H9 (cell line): ENCODE data around the gene RNGTT. TPM values are rescaled to one million over a fixed set of nuclear protein-coding genes. Genes with fewer than 3 reads are reported as not detected.

Experiments
- DNase-seq: peaks from one replicate; pipeline ENCODE4 v3.0.0-alpha.2; 2017
- H2AFZ ChIP-seq: one replicate; pipeline ENCODE4 v1.6.1; 2013; ENCODE audit warnings: mild to moderate bottlenecking, low read length, control low read depth, moderate library complexity
- H2AK5ac ChIP-seq: 2 replicates; pipeline ENCODE4 v1.6.1; 2013; ENCODE audit warnings: low read length, control low read depth, mixed read lengths; ENCODE audit not compliant: insufficient read length
- H2BK120ac ChIP-seq: one replicate; pipeline ENCODE4 v1.6.1; 2013; ENCODE audit warnings: low read depth, mild to moderate bottlenecking, low read length, control low read depth, inconsistent platforms; ENCODE audit not compliant: poor library complexity, severe bottlenecking
- H2BK12ac ChIP-seq: 2 replicates; pipeline ENCODE4 v1.6.1; 2013; ENCODE audit warnings: low read length, control low read depth, mixed read lengths, low read depth; ENCODE audit not compliant: insufficient read length
- H2BK15ac ChIP-seq: 2 replicates; pipeline ENCODE4 v1.6.1; 2013; ENCODE audit warnings: low read depth, low read length, control low read depth
- H2BK20ac ChIP-seq: one replicate; pipeline ENCODE4 v1.6.1; 2013; ENCODE audit warnings: low read depth, mild to moderate bottlenecking, low read length, control low read depth, inconsistent platforms; ENCODE audit not compliant: poor library complexity, severe bottlenecking
- H2BK5ac ChIP-seq: 2 replicates; pipeline ENCODE4 v1.6.1; 2013; ENCODE audit warnings: low read length, control low read depth, mixed read lengths; ENCODE audit not compliant: insufficient read length
- H3K14ac ChIP-seq: 2 replicates; pipeline ENCODE4 v1.6.1; 2013; ENCODE audit warnings: low read length, control low read depth; ENCODE audit not compliant: insufficient read depth
- H3K18ac ChIP-seq: 2 replicates; pipeline ENCODE4 v1.6.1; 2013; ENCODE audit warnings: low read depth, mild to moderate bottlenecking, mixed read lengths, low read length, control low read depth; ENCODE audit not compliant: insufficient read length
- H3K23ac ChIP-seq: 2 replicates; pipeline ENCODE4 v1.6.1; 2013; ENCODE audit warnings: low read length, control low read depth, mixed read lengths, low read depth; ENCODE audit not compliant: insufficient read length
- H3K23me2 ChIP-seq: 2 replicates; pipeline ENCODE4 v1.6.1; 2013; ENCODE audit warnings: low read depth, mild to moderate bottlenecking, mixed read lengths, low read length, control low read depth; ENCODE audit not compliant: insufficient read length, poor library complexity, severe bottlenecking
- H3K27ac ChIP-seq: 2 replicates; pipeline ENCODE4 v1.5.1; 2013; ENCODE audit warnings: low read length, control low read depth, mixed read lengths, low read depth; ENCODE audit not compliant: insufficient read length
- H3K27me3 ChIP-seq: 2 replicates; pipeline ENCODE4 v1.6.1; 2013; ENCODE audit warnings: low read length, control low read depth, inconsistent platforms; ENCODE audit not compliant: insufficient read depth
- H3K4ac ChIP-seq: 2 replicates; pipeline ENCODE4 v1.6.1; 2013; ENCODE audit warnings: low read depth, mild to moderate bottlenecking, control low read depth, inconsistent platforms, low read length, moderate library complexity
- H3K4me1 ChIP-seq: 2 replicates; pipeline ENCODE4 v1.6.1; 2013; ENCODE audit warnings: low read length, control low read depth, inconsistent platforms; ENCODE audit not compliant: insufficient read depth
- H3K4me2 ChIP-seq: 2 replicates; pipeline ENCODE4 v1.6.1; 2013; ENCODE audit warnings: low read length, control low read depth, mixed read lengths; ENCODE audit not compliant: insufficient read length, insufficient read depth
- H3K56ac ChIP-seq: 2 replicates; pipeline ENCODE4 v1.6.1; 2013; ENCODE audit warnings: low read depth, mild to moderate bottlenecking, mixed read lengths, low read length, control low read depth; ENCODE audit not compliant: insufficient read length
- H3K79me1 ChIP-seq: 2 replicates; pipeline ENCODE4 v1.6.1; 2013; ENCODE audit warnings: low read depth, mild to moderate bottlenecking, moderate library complexity, low read length, control low read depth, inconsistent platforms; ENCODE audit not compliant: insufficient read depth, poor library complexity, severe bottlenecking
- H3K79me2 ChIP-seq: 2 replicates; pipeline ENCODE4 v1.6.1; 2013; ENCODE audit warnings: low read length, control low read depth, inconsistent platforms; ENCODE audit not compliant: insufficient read depth
- H3K9ac ChIP-seq: 2 replicates; pipeline ENCODE4 v1.6.1; 2013; ENCODE audit warnings: low read length, control low read depth, mixed read lengths; ENCODE audit not compliant: insufficient read length; ENCODE audit errors: extremely low read depth
- H3K9me3 ChIP-seq: one replicate; pipeline ENCODE4 v1.6.1; 2013; ENCODE audit warnings: low read depth, low read length, inconsistent platforms; ENCODE audit not compliant: control insufficient read depth
- H3T11ph ChIP-seq: one replicate; pipeline ENCODE4 v1.6.1; 2013; ENCODE audit warnings: mild to moderate bottlenecking, low read length, control low read depth, inconsistent platforms
- H4K20me1 ChIP-seq: one replicate; pipeline ENCODE4 v1.6.1; 2013; ENCODE audit not compliant: control insufficient read depth, insufficient read length, insufficient read depth
- H4K5ac ChIP-seq: 2 replicates; pipeline ENCODE4 v1.6.1; 2013; ENCODE audit warnings: low read depth, mild to moderate bottlenecking, mixed read lengths, low read length, control low read depth; ENCODE audit not compliant: insufficient read length
- H4K8ac ChIP-seq: replicated peaks from 2 replicates; pipeline ENCODE4 v1.6.1; 2013; ENCODE audit warnings: low read length, control low read depth, mixed read lengths, low read depth; ENCODE audit not compliant: insufficient read length
- H4K91ac ChIP-seq: 2 replicates; pipeline ENCODE4 v1.6.1; 2013; ENCODE audit warnings: low read depth, mild to moderate bottlenecking, moderate library complexity, mixed read lengths, low read length, control low read depth; ENCODE audit not compliant: insufficient read length
- H3K27ac Mint-ChIP-seq, 3 experiments: 2 replicates in 2 of 3; 3 replicates in 1 of 3; pipeline ENCODE4 v1.8.0; 2020 to 2021; ENCODE audit warnings: mixed read lengths in 3 of 3, mild to moderate bottlenecking in 1 of 3, moderate library complexity in 1 of 3
- H3K27me3 Mint-ChIP-seq: 2 replicates; pipeline ENCODE4 v1.8.0; 2021; ENCODE audit warnings: low read depth, mild to moderate bottlenecking, moderate library complexity, mixed read lengths
- H3K36me3 Mint-ChIP-seq, 3 experiments: 2 replicates in 2 of 3; 3 replicates in 1 of 3; pipeline ENCODE4 v1.8.0; 2020 to 2021; ENCODE audit warnings: low read depth in 3 of 3, mixed read lengths in 3 of 3; ENCODE audit not compliant: insufficient read depth in 1 of 3
- H3K4me1 Mint-ChIP-seq, 2 experiments: 2 replicates each; pipeline ENCODE4 v1.8.0; 2020; ENCODE audit warnings: mixed read lengths in 2 of 2
- H3K4me3 Mint-ChIP-seq, 2 experiments: 2 replicates in 1 of 2; 3 replicates in 1 of 2; pipeline ENCODE4 v1.8.0; 2020 to 2021; ENCODE audit warnings: mild to moderate bottlenecking in 2 of 2, mixed read lengths in 2 of 2, moderate library complexity in 1 of 2
- H3K9me3 Mint-ChIP-seq, 2 experiments: 2 replicates in 1 of 2; 3 replicates in 1 of 2; pipeline ENCODE4 v1.8.0; 2020; ENCODE audit warnings: mild to moderate bottlenecking in 2 of 2, mixed read lengths in 2 of 2, moderate library complexity in 1 of 2
- WGBS: extraction: QIAGEN DNeasy Blood & Tissue Kit; methylation state at CpG from one replicate; pipeline ENCODE4 v1.1.7; 2013; ENCODE audit warnings: missing lambda C conversion rate, low lambda C conversion rate, mixed read lengths; ENCODE audit not compliant: insufficient read length; ENCODE audit errors: extremely low coverage; 5-methylcytosine and 5-hydroxymethylcytosine counted together
- total RNA-seq: library from RNA; stranded (reverse); gene quantifications from 2 replicates; pipeline ENCODE4 v1.2.1, GENCODE V29; 2021
- TF ChIP-seq, protein P1 (sequence below): fragments of 200-600 bp; sonication (generic); conservative IDR thresholded peaks from 3 replicates; pipeline ENCODE4 v1.8.0; 2021; ENCODE audit warnings: antibody characterized with exemption, mild to moderate bottlenecking

RNGTT gene
- total RNA-seq, 1 experiment from 2014 or later = 20.5 TPM

DNA sequence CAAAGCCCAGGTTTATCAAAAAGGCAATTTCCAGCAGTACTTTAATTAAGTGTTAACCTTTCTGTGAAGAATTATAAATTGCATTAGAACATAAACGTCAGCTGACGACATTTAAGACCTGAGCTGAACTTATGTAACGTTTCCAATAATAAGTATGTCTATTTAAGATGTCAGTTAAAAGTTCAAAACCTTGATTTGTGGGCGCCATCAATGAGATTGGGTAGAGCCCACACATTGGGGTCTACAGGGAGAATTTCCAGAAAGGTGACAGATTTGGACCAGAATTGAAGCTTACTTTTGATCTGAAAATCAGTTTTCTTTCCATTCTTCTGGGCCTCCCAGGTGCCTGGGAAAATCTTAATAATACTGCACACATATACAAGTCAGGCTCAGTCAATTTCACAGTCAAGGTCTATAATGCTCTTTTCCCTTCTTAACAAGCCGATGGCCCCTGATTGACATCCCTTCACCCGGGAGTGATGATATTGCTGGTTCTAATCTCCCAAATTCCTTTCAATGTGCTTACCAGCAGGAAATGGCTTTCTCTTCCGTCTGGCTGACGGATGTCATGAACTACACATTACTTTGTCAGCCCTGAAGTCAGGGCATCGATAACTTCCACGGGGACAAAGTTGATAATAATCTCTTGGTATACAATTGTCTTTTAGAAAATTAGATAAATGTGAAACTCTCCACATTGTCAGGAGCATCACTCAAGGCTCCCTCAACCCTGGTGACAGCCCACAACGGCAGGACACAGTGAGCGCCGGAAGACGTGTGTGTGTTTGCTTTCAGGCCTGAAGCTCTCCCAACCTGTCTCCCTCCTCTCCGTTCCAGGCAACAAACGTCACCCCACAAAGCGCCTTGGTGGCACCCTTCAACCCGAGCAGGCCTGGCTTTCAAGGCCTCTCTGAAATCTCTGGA is 400.8 kb downstream of the RNGTT start:
- no peaks in the 10 kb centered on the region for H3K79me1 ChIP-seq
- H2BK15ac ChIP-seq = no peak overlapping the region
- Mint-ChIP-seq H3K4me3 (no peak overlapping the region), H3K27me3 (peaks cover 2% of the 10 kb centered on the region; the same call in 1 of the 2 replicates), H3K4me1 (peaks cover 16 to 21% of the 10 kb centered on the region in 2 experiments), H3K36me3 (no peaks in the 10 kb centered on the region), H3K27ac (no peak overlapping the region), H3K9me3 (no peaks in the 10 kb centered on the region)
- H3K27ac ChIP-seq = no peak overlapping the region
- H3K4me2 ChIP-seq = no peak overlapping the region
- TF ChIP-seq, protein P1, sequence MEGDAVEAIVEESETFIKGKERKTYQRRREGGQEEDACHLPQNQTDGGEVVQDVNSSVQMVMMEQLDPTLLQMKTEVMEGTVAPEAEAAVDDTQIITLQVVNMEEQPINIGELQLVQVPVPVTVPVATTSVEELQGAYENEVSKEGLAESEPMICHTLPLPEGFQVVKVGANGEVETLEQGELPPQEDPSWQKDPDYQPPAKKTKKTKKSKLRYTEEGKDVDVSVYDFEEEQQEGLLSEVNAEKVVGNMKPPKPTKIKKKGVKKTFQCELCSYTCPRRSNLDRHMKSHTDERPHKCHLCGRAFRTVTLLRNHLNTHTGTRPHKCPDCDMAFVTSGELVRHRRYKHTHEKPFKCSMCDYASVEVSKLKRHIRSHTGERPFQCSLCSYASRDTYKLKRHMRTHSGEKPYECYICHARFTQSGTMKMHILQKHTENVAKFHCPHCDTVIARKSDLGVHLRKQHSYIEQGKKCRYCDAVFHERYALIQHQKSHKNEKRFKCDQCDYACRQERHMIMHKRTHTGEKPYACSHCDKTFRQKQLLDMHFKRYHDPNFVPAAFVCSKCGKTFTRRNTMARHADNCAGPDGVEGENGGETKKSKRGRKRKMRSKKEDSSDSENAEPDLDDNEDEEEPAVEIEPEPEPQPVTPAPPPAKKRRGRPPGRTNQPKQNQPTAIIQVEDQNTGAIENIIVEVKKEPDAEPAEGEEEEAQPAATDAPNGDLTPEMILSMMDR = no peak
- WGBS = no CpG with 5 or more reads among the region's 18 CpGs
- peaks cover 8% of the 10 kb centered on the region; the same call in 1 of the 2 replicates for H3K4me1 ChIP-seq
- H3K56ac ChIP-seq = no peak overlapping the region
- H3K23ac ChIP-seq = no peak overlapping the region
- no peak overlapping the region for H2AFZ ChIP-seq
- no peak overlapping the region for H3K14ac ChIP-seq
- H3T11ph ChIP-seq = no peak overlapping the region
- DNase-seq = no peak
- no peaks in the 10 kb centered on the region for H3K27me3 ChIP-seq
- H4K5ac ChIP-seq = no peak overlapping the region
- H3K4ac ChIP-seq = no peak overlapping the region
- no peak overlapping the region for H2BK5ac ChIP-seq
- no peak overlapping the region for H3K18ac ChIP-seq
- no peaks in the 10 kb centered on the region for H3K9me3 ChIP-seq
- H4K8ac ChIP-seq = no peak overlapping the region
- H2BK12ac ChIP-seq = no peak overlapping the region
- H2BK120ac ChIP-seq = no peak overlapping the region
- H3K9ac ChIP-seq = no peak overlapping the region
- H2AK5ac ChIP-seq = no peak overlapping the region
- no peak overlapping the region for H2BK20ac ChIP-seq
- no peaks in the 10 kb centered on the region for H4K20me1 ChIP-seq
- H3K23me2 ChIP-seq = no peaks in the 10 kb centered on the region
- H3K79me2 ChIP-seq = no peaks in the 10 kb centered on the region
- H4K91ac ChIP-seq = no peak overlapping the region
